ENCODE measurements around the gene UNCX. TPM values are rescaled to one million over a fixed set of nuclear protein-coding genes. Genes with fewer than 3 reads are reported as not detected.
A peak's percentile ranks its signal among the peaks of the same experiment; 100 is the strongest.

UNCX gene
- total RNA-seq, 1 experiment from 2014 or later: 1.9 TPM

DNA sequence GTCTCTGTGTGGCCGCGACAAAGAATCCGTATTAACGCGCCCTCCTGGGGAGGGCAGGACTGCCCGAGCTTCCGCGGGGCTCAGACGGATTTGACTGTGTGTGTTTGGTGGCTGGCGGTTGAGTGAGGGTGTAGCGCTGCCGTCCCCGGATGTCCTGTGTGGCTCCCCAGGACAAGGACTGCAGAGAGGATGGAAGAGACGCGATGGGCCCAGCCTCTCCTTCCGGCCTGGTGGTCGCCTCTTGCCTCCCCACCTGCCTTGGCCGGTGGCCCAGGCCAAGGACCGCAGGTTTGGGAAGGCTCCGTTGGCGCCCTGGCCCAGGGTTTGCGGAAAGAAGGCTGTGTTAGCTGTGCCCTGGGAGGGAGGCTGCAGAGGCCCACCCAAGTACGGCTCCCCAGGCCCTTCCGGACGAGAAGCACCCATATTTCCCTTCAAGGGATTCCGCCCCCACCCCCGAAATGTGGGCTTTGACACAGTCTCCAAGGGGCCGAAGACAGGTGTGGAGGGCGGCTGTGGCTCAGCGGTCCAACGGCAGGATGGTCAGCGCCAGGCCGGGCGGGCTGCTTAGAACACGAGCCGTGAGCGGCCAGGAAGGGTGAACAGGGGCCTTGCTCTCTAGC lies 2.3 kb downstream of the UNCX start:
- TF ChIP-seq, protein P1, sequence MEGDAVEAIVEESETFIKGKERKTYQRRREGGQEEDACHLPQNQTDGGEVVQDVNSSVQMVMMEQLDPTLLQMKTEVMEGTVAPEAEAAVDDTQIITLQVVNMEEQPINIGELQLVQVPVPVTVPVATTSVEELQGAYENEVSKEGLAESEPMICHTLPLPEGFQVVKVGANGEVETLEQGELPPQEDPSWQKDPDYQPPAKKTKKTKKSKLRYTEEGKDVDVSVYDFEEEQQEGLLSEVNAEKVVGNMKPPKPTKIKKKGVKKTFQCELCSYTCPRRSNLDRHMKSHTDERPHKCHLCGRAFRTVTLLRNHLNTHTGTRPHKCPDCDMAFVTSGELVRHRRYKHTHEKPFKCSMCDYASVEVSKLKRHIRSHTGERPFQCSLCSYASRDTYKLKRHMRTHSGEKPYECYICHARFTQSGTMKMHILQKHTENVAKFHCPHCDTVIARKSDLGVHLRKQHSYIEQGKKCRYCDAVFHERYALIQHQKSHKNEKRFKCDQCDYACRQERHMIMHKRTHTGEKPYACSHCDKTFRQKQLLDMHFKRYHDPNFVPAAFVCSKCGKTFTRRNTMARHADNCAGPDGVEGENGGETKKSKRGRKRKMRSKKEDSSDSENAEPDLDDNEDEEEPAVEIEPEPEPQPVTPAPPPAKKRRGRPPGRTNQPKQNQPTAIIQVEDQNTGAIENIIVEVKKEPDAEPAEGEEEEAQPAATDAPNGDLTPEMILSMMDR (conservative IDR thresholded peaks at IDR 0.05; ENCODE audit: low read depth, low read length): no peak
- TF ChIP-seq EZH2 (IDR thresholded peaks at IDR 0.05; ENCODE audit: borderline replicate concordance, low read depth, low read length, poor library complexity, severe bottlenecking): peak; percentile 31

DNA sequence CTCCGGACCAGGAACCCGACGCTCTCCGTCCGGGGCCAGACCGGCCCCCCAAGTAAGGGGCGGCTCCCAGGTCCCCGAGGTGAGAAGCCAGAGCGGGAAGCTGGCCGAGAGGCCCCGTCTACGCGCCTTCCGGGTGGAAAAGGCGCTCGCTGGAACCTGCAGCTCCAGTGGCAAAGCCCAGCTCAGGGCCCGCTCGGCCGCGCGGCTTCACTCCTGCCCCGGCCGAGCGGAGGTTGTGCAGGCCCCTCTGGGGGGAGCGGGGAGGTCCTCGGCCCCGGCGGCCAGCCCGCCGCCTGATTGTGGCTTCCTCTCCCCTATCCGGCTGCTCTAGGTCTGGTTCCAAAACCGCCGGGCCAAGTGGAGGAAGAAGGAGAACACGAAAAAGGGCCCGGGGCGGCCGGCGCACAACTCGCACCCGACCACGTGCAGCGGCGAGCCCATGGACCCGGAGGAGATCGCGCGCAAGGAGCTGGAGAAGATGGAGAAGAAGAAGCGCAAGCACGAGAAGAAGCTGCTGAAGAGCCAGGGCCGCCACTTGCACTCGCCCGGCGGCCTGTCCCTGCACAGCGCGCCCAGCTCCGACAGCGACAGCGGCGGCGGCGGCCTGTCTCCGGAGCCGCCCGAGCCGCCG lies 2.9 kb downstream of the UNCX start:
- POLR2A ChIA-PET (ENCODE audit: low non-redundant PET): no interaction called here
- peak; percentile 53 for DNase-seq (ENCODE audit: low spot score)
- CTCF ChIA-PET: interaction anchor here (0.9 kb wide), 1 partner anchor 197 kb away, joined by 3 read pairs; no protein-coding TSS in a partner anchor

More for the DNA sequence above, 2.3 kb downstream of the UNCX start:
- Histone ChIP-seq H3K27me3 (replicated peaks; ENCODE audit: insufficient read depth, low read depth, low read length, poor library complexity) (peaks cover 65% of the 10 kb centered on the region), H3K4me3 (ENCODE audit: low read depth, low read length, poor library complexity, severe bottlenecking) (peak overlapping the region; percentile 54), H3K27ac (ENCODE audit: low read depth, low read length, poor library complexity, severe bottlenecking) (no peak overlapping the region), H3K4me1 (ENCODE audit: insufficient read depth, low read length, poor library complexity, severe bottlenecking) (peaks cover 58% of the 10 kb centered on the region), H3K9me3 (ENCODE audit: low read depth, low read length, poor library complexity, severe bottlenecking) (no peaks in the 10 kb centered on the region), H3K36me3 (ENCODE audit: insufficient read depth, low read length, poor library complexity, severe bottlenecking) (no peaks in the 10 kb centered on the region)
- intact Hi-C loops (cut with micrococcal nuclease; ENCODE audit: unreplicated experiment): no loop called here
- CTCF ChIA-PET: no interaction called here
- BruUV-seq (replicated peaks): no TSS peak
- POLR2A ChIA-PET (ENCODE audit: low non-redundant PET): no interaction called here
- peak; percentile 78 for DNase-seq (ENCODE audit: low spot score)

DNA sequence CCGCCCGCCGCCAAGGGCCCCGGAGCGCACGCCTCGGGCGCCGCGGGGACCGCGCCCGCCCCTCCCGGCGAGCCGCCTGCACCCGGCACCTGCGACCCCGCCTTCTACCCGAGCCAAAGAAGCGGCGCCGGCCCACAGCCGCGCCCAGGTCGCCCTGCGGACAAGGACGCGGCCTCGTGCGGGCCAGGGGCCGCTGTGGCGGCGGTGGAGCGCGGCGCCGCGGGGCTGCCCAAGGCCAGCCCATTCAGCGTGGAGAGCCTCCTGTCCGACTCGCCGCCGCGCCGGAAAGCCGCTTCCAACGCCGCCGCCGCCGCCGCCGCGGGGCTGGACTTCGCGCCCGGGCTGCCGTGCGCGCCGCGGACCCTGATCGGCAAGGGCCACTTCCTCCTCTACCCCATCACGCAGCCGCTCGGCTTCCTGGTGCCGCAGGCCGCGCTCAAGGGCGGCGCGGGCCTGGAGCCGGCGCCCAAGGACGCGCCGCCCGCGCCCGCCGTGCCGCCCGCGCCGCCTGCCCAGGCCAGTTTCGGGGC lies 3.5 kb downstream of the UNCX start:
- BruUV-seq (replicated peaks): no TSS peak
- Histone ChIP-seq H3K4me3 (ENCODE audit: low read depth, low read length, poor library complexity, severe bottlenecking) (no peak overlapping the region), H3K27me3 (replicated peaks; ENCODE audit: insufficient read depth, low read depth, low read length, poor library complexity) (peaks cover 77% of the 10 kb centered on the region), H3K27ac (ENCODE audit: low read depth, low read length, poor library complexity, severe bottlenecking) (no peak overlapping the region), H3K36me3 (ENCODE audit: insufficient read depth, low read length, poor library complexity, severe bottlenecking) (no peaks in the 10 kb centered on the region), H3K4me1 (ENCODE audit: insufficient read depth, low read length, poor library complexity, severe bottlenecking) (peaks cover 53% of the 10 kb centered on the region), H3K9me3 (ENCODE audit: low read depth, low read length, poor library complexity, severe bottlenecking) (no peaks in the 10 kb centered on the region)
- no peak for DNase-seq (ENCODE audit: low spot score)
- intact Hi-C loops (cut with micrococcal nuclease; ENCODE audit: unreplicated experiment): no loop called here
- ChIA-PET POLR2A (ENCODE audit: low non-redundant PET) (no interaction called here), CTCF (interaction anchor here (0.9 kb wide), 1 partner anchor 196 kb away, joined by 3 read pairs; no protein-coding TSS in a partner anchor)
- TF ChIP-seq, protein P1 (conservative IDR thresholded peaks at IDR 0.05; ENCODE audit: low read depth, low read length): no peak
- TF ChIP-seq EZH2 (IDR thresholded peaks at IDR 0.05; ENCODE audit: borderline replicate concordance, low read depth, low read length, poor library complexity, severe bottlenecking): no peak

More for the DNA sequence above, 2.9 kb downstream of the UNCX start:
- Histone ChIP-seq H3K4me3 (ENCODE audit: low read depth, low read length, poor library complexity, severe bottlenecking) (peak overlapping the region; percentile 54), H3K36me3 (ENCODE audit: insufficient read depth, low read length, poor library complexity, severe bottlenecking) (no peaks in the 10 kb centered on the region), H3K27ac (ENCODE audit: low read depth, low read length, poor library complexity, severe bottlenecking) (no peak overlapping the region), H3K27me3 (replicated peaks; ENCODE audit: insufficient read depth, low read depth, low read length, poor library complexity) (peaks cover 71% of the 10 kb centered on the region), H3K4me1 (ENCODE audit: insufficient read depth, low read length, poor library complexity, severe bottlenecking) (peaks cover 54% of the 10 kb centered on the region), H3K9me3 (ENCODE audit: low read depth, low read length, poor library complexity, severe bottlenecking) (no peaks in the 10 kb centered on the region)
- intact Hi-C loops (cut with micrococcal nuclease; ENCODE audit: unreplicated experiment): no loop called here
- TF ChIP-seq, protein P1 (conservative IDR thresholded peaks at IDR 0.05; ENCODE audit: low read depth, low read length): no peak
- peak; percentile 86 for TF ChIP-seq EZH2 (IDR thresholded peaks at IDR 0.05; ENCODE audit: borderline replicate concordance, low read depth, low read length, poor library complexity, severe bottlenecking)
- no TSS peak for BruUV-seq (replicated peaks)
